22Rv1 (cell line): ENCODE results near the gene FAM241A.

Source experiments
- ZFX ChIP-seq: fragments of 450-650 bp; IDR thresholded peaks from 2 replicates; pipeline ENCODE4 v1.6.1; 2017; ENCODE audit warnings: antibody characterized with exemption, borderline replicate concordance
- TF ChIP-seq, protein P1 (sequence below): fragments of 450-650 bp; IDR thresholded peaks from 2 replicates; pipeline ENCODE4 v1.5.1; 2017; ENCODE audit warnings: mild to moderate bottlenecking

DNA sequence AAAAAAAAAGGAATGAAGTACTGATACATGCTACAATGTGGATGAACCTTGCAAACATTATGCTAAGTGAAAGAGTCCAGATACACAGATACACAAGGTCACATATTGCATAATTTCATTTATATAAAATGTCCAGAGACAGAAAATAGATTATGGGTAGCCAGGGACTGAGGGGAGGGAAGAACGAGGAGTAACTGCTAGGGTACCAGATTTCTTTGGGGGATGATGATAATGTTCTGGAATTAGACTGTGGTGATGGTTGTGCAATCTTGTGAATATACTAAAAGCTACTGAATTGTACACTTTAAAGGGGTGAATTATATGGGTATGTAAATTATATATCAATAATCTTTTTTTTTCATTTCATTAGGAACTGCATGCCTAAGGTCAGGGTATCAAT is 65.5 kb downstream of the FAM241A start:
- TF ChIP-seq, protein P1, sequence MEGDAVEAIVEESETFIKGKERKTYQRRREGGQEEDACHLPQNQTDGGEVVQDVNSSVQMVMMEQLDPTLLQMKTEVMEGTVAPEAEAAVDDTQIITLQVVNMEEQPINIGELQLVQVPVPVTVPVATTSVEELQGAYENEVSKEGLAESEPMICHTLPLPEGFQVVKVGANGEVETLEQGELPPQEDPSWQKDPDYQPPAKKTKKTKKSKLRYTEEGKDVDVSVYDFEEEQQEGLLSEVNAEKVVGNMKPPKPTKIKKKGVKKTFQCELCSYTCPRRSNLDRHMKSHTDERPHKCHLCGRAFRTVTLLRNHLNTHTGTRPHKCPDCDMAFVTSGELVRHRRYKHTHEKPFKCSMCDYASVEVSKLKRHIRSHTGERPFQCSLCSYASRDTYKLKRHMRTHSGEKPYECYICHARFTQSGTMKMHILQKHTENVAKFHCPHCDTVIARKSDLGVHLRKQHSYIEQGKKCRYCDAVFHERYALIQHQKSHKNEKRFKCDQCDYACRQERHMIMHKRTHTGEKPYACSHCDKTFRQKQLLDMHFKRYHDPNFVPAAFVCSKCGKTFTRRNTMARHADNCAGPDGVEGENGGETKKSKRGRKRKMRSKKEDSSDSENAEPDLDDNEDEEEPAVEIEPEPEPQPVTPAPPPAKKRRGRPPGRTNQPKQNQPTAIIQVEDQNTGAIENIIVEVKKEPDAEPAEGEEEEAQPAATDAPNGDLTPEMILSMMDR, result no peak
- TF ChIP-seq ZFX, result no peak
